Transverse colon (tissue), 4 donors: ENCODE results near the gene ANOS1.

Experiments used
- POLR2AphosphoS5 ChIP-seq, 3 donors: sonication (generic); formaldehyde crosslinking; IDR thresholded peaks; one replicate each; pipeline ENCODE4 v1.6.1; 2016; ENCODE audit warnings: antibody characterized with exemption in 3 of 3
- TF ChIP-seq, protein P1 (sequence below), 5 experiments: fragments of 200-600 bp in 3 of 5; fragments of 450-650 bp in 2 of 5; sonication (generic) in 3 of 5; IDR thresholded peaks; 1 replicate in 2 of 5; 2 replicates in 3 of 5; pipeline ENCODE4 v1.5.1; 2016 to 2017; ENCODE audit warnings: antibody characterized with exemption in 5 of 5, inconsistent platforms in 3 of 5, mild to moderate bottlenecking in 2 of 5, moderate library complexity in 1 of 5

DNA sequence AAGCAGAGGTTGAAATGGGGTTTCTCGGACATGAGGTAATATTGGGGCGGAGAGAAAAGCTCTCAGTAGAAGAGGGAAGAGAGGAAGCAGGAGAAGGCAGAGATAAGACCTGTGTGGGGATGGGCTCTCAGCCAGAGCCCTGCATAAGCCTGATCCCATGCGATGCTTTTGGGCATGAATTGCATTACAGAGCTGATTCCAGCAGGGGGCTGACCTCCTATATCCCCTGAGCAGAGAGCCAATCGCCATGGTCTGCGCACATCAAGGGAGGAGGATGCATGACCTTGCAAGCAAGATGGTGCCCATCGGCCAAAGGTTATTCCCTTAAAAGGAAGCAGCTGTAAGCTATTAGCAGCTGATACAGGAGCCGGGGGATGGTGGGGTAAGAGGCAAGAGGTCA lies 7.6 kb downstream of the ANOS1 start:
- TF ChIP-seq, protein P1, sequence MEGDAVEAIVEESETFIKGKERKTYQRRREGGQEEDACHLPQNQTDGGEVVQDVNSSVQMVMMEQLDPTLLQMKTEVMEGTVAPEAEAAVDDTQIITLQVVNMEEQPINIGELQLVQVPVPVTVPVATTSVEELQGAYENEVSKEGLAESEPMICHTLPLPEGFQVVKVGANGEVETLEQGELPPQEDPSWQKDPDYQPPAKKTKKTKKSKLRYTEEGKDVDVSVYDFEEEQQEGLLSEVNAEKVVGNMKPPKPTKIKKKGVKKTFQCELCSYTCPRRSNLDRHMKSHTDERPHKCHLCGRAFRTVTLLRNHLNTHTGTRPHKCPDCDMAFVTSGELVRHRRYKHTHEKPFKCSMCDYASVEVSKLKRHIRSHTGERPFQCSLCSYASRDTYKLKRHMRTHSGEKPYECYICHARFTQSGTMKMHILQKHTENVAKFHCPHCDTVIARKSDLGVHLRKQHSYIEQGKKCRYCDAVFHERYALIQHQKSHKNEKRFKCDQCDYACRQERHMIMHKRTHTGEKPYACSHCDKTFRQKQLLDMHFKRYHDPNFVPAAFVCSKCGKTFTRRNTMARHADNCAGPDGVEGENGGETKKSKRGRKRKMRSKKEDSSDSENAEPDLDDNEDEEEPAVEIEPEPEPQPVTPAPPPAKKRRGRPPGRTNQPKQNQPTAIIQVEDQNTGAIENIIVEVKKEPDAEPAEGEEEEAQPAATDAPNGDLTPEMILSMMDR (IDR thresholded peaks at IDR 0.05) = no peak
- no peak for TF ChIP-seq POLR2AphosphoS5 (IDR thresholded peaks at IDR 0.05)
